ENCODE data around the gene ADAMTS17.

GRCh38 chr15:100297812-100298211 lies 44.0 kb downstream of the ADAMTS17 start:
- TF ChIP-seq MXD4 (CRISPR knock-in tag; IDR thresholded peaks at IDR 0.05; ENCODE audit: borderline replicate concordance) (no peak), CTCF (IDR thresholded peaks at IDR 0.05) (no peak), FOXJ3 (CRISPR knock-in tag; IDR thresholded peaks at IDR 0.05; ENCODE audit: borderline replicate concordance) (no peak), FOXK1 (CRISPR knock-in tag; IDR thresholded peaks at IDR 0.05) (no peak), E2F1 (CRISPR knock-in tag; IDR thresholded peaks at IDR 0.05) (no peak), ATF3 (CRISPR knock-in tag; conservative IDR thresholded peaks at IDR 0.05) (no peak), MAX (CRISPR knock-in tag; IDR thresholded peaks at IDR 0.05) (no peak), GTF2I (CRISPR knock-in tag; conservative IDR thresholded peaks at IDR 0.05) (no peak), ZNF423 (CRISPR knock-in tag; IDR thresholded peaks at IDR 0.05) (no peak), GRHL2 (CRISPR knock-in tag; IDR thresholded peaks at IDR 0.05; ENCODE audit: insufficient replicate concordance, severe bottlenecking) (no peak)
